ENCODE measurements around the gene LRRC23. TPM values are rescaled to one million over a fixed set of nuclear protein-coding genes. Genes with fewer than 3 reads are reported as not detected.
"Not testable (repeated sequence)": the region's sequence is repeated elsewhere in the genome, so short reads cannot be mapped to it uniquely, and the experiment has no call there.

LRRC23 gene
- total RNA-seq, 1 donor from 2014 or later = 11.6 TPM

- H3K27me3 ChIP-seq (ENCODE audit: control insufficient read depth, insufficient read depth, low read length) = no peaks in the 10 kb centered on the region
- H3K36me3 ChIP-seq (ENCODE audit: control insufficient read depth, insufficient read depth, low read length) = no peaks in the 10 kb centered on the region
- no peak for FAIRE-seq
- H3K4me3 ChIP-seq (ENCODE audit: low read depth, low read length) = peak overlapping the region; percentile 47
- DNase-seq (ENCODE audit: low read depth) = no peak
- TF ChIP-seq CTCF (IDR thresholded peaks at IDR 0.05; ENCODE audit: insufficient read depth, low read length, severe bottlenecking) = no peak
Measured at GRCh38 chr12:6891646-6892001, 13.0 kb upstream of the LRRC23 start.

- not testable (repeated sequence) for FAIRE-seq; DNase-seq (ENCODE audit: low read depth)
Measured at GRCh38 chr12:6892683-6893082, 11.9 kb upstream of the LRRC23 start.

GRCh38 chr12:6894321-6894720 lies 10.3 kb upstream of the LRRC23 start:
- no peaks in the 10 kb centered on the region for H3K36me3 ChIP-seq (ENCODE audit: control insufficient read depth, insufficient read depth, low read length)
- H3K27me3 ChIP-seq (ENCODE audit: control insufficient read depth, insufficient read depth, low read length) = no peaks in the 10 kb centered on the region
- H3K4me3 ChIP-seq (ENCODE audit: low read depth, low read length) = no peak overlapping the region
- DNase-seq (ENCODE audit: low read depth) = no peak
- no peak for FAIRE-seq
- no peak for TF ChIP-seq CTCF (IDR thresholded peaks at IDR 0.05; ENCODE audit: insufficient read depth, low read length, severe bottlenecking)

More at GRCh38 chr12:6892683-6893082, 11.9 kb upstream of the LRRC23 start:
- not testable (repeated sequence) for H3K27me3 ChIP-seq (ENCODE audit: control insufficient read depth, insufficient read depth, low read length); H3K36me3 ChIP-seq (ENCODE audit: control insufficient read depth, insufficient read depth, low read length); H3K4me3 ChIP-seq (ENCODE audit: low read depth, low read length)

GRCh38 chr12:6896846-6897435 lies 7.7 kb upstream of the LRRC23 start:
- no peak for FAIRE-seq

DNA sequence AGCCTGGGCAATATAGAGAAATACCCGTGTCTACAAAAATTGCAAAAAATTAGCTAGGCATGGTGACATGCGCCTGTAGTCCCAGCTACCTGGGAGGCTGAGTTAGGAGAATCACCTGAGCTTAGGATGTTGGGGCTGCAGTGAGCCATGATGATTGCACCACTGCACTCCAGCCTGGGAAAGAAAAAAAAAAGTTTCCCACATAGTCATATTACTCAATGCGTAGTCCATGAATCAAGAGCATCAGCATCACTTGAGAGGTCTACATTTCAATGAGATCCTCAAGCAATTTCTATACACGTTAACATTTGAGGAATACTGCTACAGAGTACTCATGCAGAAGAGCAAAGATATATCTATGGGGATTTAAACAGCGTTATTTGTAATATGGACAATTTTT lies 5.2 kb upstream of the LRRC23 start:
- no peak for TF ChIP-seq CTCF (IDR thresholded peaks at IDR 0.05; ENCODE audit: insufficient read depth, low read length, severe bottlenecking)
- peak; percentile 44 for DNase-seq (ENCODE audit: low read depth)
- no peaks in the 10 kb centered on the region for H3K27me3 ChIP-seq (ENCODE audit: control insufficient read depth, insufficient read depth, low read length)
- H3K4me3 ChIP-seq (ENCODE audit: low read depth, low read length) = no peak overlapping the region
- no peaks in the 10 kb centered on the region for H3K36me3 ChIP-seq (ENCODE audit: control insufficient read depth, insufficient read depth, low read length)
- FAIRE-seq = no peak

More at GRCh38 chr12:6896846-6897435, 7.7 kb upstream of the LRRC23 start:
- Histone ChIP-seq H3K27me3 (ENCODE audit: control insufficient read depth, insufficient read depth, low read length) (no peaks in the 10 kb centered on the region), H3K36me3 (ENCODE audit: control insufficient read depth, insufficient read depth, low read length) (no peaks in the 10 kb centered on the region), H3K4me3 (ENCODE audit: low read depth, low read length) (no peak overlapping the region)
- no peak for DNase-seq (ENCODE audit: low read depth)
- no peak for TF ChIP-seq CTCF (IDR thresholded peaks at IDR 0.05; ENCODE audit: insufficient read depth, low read length, severe bottlenecking)

- TF ChIP-seq CTCF (IDR thresholded peaks at IDR 0.05; ENCODE audit: insufficient read depth, low read length, severe bottlenecking) = no peak
Measured at GRCh38 chr12:6899837-6900519, 4.6 kb upstream of the LRRC23 start.

More at GRCh38 chr12:6899837-6900519, 4.6 kb upstream of the LRRC23 start:
- DNase-seq (ENCODE audit: low read depth) (no peak), FAIRE-seq (no peak)
- H3K36me3 ChIP-seq (ENCODE audit: control insufficient read depth, insufficient read depth, low read length) = no peaks in the 10 kb centered on the region
- no peaks in the 10 kb centered on the region for H3K27me3 ChIP-seq (ENCODE audit: control insufficient read depth, insufficient read depth, low read length)
- no peak overlapping the region for H3K4me3 ChIP-seq (ENCODE audit: low read depth, low read length)

Measured in bronchial epithelial cell (primary cell).